GM18498 (cell line): Measurements from ENCODE around the gene ZDHHC14.
"Not testable (repeated sequence)": the region's sequence is repeated elsewhere in the genome, so short reads cannot be mapped to it uniquely, and the experiment has no call there.

Experiments
- ATAC-seq: cut with Tn5 transposase; IDR thresholded peaks from one replicate; pipeline ENCODE4 v1.9.1; 2021; ENCODE audit warnings: mild to moderate bottlenecking, moderate library complexity; ENCODE audit not compliant: unreplicated experiment

The ZDHHC14 gene

DNA sequence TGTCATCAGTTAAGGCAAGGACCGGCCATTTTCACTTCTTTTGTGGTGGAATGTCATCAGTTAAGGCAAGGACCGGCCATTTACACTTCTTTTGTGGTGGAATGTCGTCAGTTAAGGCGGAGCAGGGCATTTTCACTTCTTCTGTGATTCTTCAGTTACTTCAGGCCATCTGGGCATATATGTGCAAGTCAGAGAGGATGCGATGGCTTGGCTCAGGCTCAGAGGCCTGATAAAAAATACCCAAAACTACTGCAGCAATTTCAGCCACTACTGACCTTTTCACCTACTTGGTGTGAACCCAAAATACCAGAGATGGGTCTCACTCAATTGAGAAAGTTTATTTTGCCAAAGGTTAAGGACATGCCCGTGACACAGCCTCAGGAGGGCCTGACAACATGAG, 325.4 kb downstream of the ZDHHC14 start:
- not testable (repeated sequence) for ATAC-seq

DNA sequence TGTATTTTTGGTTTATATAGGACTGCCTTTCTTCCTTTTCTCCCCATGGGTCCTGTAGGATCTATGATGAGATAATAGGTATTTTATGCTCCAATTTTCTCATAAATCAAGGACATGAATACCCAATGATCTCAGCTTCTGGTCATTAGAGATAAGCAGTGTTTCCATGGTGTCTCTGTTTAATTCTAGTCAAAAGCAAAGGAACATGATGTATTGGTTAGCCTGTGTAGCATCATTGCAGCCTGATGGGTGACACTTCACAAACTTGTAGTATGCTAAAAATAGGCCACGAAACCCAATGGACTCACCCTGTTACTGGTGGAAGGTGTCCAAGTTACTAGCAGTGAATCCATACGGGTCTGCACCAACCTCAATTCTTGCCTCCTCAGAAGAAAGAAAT, 325.9 kb downstream of the ZDHHC14 start:
- ATAC-seq: no peak

DNA sequence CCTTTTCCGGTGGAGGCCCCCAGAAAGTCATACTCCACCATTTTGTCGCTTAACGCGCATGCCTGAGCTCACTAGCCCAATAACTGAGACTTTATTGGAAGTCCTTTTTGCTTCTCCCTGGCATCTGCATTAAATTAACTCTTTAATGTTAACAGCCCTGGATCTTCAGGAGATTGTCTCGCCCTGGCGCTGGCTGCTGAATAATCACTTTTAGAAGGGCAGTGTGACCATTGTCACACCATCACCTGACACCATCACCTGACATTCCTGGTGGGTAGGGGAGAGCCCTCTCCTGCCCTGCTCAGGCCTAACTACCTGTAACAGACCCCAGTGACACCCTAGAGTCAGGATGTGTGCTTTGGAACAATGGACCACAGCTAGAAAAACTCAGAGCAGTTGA, 326.6 kb downstream of the ZDHHC14 start:
- no peak for ATAC-seq

DNA sequence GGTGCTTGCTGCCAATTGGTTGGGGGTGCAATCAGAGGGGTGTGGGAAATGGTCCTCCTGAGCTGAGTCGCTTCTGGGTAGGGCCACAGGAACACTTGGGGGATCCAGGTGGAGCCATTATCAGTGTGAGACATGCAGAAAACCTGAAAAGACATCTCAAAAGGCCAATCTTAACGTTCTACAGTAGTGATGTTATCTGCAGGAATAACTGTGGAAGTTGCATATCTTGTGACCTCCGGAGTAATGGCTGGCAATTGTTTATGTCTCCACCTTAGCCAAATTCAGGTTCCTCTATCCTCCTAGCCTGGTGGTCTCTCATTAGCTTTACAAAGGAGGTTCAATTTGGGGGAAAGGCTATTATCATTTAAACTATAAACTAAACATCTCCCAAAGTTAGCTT, 327.2 kb downstream of the ZDHHC14 start:
- no peak for ATAC-seq

DNA sequence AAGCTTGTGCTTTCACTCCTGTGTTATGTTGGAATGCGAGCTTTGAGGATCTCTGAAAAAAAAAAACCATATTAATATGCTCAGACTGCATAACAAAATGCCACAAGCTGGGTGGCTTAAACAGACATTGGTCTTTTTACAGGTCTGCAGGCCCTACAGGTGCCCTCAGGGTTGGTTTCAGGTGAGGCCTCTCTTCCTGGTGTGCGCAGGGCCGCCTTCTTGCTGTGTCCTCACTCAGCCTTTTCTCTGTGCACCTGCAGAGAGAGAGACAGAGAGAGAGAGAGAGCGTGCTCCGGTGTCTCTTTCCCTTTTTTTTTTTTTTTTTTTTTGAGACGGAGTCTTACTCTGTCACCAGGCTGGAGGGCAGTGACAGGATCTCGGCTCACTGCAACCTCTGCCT, 327.9 kb downstream of the ZDHHC14 start:
- no peak for ATAC-seq

DNA sequence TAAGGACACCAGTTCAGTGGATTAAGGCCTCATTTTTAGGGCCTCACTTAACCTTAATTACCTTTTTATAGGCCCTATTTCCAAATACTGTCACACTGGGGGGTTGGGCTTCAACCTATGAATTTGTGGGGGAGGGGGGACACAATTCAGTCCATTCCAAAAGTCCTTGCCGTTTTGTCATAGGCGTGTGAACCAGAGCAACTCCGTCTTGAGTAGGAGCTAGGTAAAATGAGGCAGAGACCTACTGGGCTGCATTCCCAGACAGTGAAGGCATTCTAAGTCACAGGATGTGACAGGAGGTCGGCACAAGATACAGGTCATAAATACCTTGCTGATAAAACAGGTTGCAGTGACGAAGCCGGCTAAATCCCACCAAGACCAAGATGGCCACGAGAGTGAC, 328.6 kb downstream of the ZDHHC14 start:
- ATAC-seq: no peak

DNA sequence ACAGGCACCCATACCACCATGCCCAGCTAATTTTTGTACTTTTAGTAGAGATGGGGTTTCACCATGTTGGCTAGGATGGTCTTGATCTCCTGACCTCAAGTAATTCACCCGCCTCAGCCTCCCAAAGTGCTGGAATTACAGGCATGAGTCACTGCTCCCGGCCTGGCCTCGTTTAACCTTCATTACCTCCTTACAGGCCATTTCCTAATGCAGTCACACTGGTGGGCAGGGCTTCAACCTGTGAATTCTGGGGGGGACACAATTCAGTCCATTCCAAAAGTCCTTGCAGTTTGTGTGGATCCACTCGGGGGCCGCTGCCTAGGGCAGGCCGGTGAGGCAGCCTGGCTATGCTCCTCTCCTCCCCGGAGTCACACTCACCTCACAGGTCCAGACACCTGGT, 329.6 kb downstream of the ZDHHC14 start:
- ATAC-seq: no peak

DNA sequence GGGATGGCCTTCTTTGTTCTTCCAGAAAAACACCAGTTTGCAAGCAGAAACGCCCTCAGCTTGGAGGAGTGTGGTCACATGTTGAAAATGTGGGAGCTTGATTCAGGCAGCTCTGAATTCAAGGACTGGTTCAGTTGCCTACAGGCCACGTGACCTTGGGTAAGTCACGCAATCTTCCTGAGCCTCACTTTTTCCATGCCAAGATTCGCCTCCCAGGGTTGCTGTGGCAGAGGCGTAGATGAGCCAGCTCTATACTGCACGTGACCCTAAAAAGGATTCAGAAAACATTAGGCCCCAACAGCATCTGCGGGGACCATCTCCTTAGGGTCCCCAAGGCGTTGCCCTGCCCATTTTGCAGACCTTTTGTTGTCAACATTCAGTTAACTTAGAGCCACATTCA, 330.1 kb downstream of the ZDHHC14 start:
- no peak for ATAC-seq

- no peak for ATAC-seq
Observed at GRCh38 chr6:157712585-157713295, 331.8 kb downstream of the ZDHHC14 start.

GRCh38 chr6:157713451-157714152, 332.6 kb downstream of the ZDHHC14 start:
- ATAC-seq: no peak

DNA sequence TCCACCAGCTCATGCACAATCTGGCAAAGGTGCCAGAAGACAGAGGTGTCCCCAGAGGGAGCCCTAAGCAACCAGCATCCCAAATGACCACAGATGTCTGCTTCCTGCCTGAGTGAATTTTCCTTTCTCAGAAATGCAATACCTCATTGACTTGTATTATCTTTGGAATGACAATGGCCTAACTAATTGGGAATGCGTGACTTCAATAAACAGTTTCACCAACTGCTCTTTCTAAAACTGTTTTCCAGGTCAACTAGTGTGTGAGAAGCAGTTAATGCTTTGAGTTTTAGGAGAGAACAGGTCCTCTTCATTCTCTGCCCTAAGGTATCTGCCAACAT, 333.1 kb downstream of the ZDHHC14 start:
- ATAC-seq: no peak

DNA sequence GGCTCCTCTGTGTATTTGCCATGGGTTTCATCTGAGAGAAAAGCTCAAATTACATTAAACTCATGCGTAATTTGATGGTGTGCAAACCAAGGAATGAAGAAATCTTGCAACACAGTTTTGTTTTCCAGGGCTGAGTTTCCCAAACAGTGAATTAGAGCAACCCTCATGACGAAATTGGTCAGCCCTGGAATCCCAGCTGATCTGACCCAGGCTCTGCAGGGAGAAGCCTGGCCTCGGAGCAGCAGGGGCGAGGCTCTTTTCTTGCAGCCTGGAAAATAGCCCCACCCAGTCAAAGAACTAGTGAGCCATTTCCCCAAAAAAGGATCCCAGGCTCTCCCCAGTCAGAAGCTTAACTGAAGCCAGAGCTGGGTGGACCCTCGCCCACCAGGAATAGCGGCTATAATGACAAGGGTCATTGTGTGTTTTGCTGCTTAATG, 334.8 kb downstream of the ZDHHC14 start:
- ATAC-seq: no peak

DNA sequence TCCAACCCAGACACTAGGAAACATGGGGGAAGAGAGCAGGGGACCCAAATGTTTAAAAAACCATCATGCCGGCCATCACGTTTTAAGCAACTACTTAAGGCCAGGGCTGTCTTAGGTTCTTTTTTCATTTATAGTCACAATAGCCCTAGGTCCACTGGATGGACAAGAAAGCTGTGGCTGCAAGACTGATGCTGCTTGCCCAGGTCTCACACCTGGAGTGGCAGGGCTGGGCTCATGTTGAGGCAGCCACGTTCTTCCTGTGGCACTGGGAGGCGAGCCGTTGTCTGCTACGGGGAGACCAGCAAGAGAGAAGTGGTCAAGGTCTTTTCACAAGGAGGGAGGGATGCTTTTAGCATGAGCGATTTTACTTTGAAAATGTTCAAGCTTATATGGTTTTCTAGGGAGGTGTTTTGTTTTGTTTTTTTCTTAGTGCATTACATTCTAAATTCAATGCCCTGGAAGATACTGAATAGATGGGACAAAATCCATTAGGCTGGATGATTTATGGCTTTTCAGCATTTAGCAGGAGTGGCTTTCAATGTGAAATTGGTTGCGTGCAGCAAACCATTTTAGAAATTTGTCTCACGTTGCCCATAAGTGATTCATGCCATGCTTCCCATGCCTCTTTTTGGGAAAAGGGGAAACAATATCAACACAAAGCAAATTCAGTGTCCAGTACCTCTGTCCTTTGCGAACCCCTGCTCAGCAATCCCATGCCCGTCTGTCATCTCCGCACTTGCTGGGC, 335.4 kb downstream of the ZDHHC14 start:
- no peak for ATAC-seq

GRCh38 chr6:157717340-157717748, 336.4 kb downstream of the ZDHHC14 start:
- no peak for ATAC-seq

GRCh38 chr6:157718503-157719187, 337.7 kb downstream of the ZDHHC14 start:
- ATAC-seq: no peak

DNA sequence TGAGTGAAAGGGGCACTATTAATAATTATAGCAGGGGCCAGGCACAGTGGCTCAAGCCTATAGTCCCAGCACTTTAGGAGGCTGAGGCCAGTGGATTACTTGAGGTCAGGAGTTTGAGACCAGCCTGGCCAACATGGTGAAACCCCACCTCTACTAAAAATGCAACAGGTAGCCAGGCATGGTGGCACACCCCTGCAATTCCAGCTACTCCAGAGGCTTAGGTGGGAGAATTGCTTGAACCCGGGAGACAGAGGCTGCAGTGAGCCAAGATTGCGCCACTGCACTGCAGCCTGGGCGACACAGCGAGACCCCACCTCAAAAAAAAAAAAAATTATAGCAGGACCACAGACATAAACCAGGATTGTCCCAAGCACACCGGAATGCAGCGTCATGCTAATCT, 340.0 kb downstream of the ZDHHC14 start:
- ATAC-seq: not testable (repeated sequence)

DNA sequence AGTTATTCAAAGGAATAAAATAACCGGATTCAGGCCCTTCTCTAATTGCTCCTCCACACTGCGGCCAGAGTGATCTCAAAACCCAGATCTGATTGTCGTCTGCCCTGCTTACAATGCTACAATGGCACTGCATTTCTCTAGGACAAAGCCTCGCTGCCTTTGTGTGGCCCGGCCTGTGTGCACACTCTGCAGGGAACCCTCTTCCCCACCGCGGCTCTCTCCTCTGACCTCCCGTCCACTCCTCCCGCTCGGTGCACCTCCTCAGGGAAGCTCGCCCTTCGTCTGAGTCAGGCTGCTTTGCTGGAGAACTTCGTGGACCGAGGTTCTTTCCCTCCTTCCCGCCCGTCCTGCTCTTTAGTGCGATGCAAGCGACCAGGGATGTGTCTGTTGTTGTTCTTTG, 340.4 kb downstream of the ZDHHC14 start:
- ATAC-seq: no peak

- ATAC-seq: no peak
Observed at GRCh38 chr6:157721830-157722229, 340.8 kb downstream of the ZDHHC14 start.

DNA sequence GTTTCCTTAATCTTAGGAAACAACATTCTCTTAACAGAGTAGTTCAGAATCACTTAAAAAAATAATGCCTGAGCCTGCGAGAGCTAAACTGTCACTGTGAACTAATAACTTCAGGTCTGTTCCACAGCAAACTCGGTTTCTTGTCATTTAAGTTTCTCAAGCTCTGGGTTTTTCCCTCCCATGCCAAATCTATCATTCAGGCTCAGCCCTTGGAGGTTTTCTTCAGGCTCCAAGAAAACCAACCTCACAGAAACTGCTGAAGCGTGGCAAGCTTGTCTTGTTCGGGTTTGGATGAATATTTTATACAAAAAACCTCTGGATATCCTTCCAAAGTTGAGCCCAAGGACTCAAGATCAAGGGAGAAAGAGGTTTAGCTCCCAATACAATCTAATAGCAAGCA, 342.4 kb downstream of the ZDHHC14 start:
- ATAC-seq: no peak

GRCh38 chr6:157724138-157724820, 343.3 kb downstream of the ZDHHC14 start:
- ATAC-seq: no peak
